ENCODE data around the gene RAMACL.

RAMACL gene

DNA sequence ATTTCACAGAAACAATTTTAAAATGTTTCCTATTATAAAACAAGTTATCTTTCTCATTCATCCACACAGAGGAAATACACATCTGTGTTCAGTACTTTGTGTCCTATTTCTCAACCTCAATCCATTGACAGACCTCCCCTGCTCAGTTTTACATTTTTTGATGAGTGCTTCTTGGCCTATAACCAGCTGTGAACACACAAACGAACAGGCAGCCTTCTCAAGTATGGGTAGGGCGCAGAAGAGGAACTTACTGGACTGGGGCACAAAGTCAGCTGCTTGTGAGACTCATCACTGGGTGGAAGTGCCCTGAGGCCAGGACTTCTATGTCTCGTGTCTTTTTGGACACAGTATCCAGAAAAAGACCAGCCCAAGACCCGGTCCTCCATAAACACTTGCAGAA is 37.8 kb upstream of the RAMACL start:
- DNase-seq (ENCODE audit: low spot score in 2 of 2) (no peak), ATAC-seq (ENCODE audit: low read depth) (no peak)
- H3K36me3 Mint-ChIP-seq, result no peaks in the 10 kb centered on the region
- H3K27ac Mint-ChIP-seq, result no peak overlapping the region
- peaks cover 16% of the 10 kb centered on the region for H3K4me1 Mint-ChIP-seq
- no peak overlapping the region for H3K4me3 Mint-ChIP-seq
- H3K9me3 Mint-ChIP-seq, result no peaks in the 10 kb centered on the region
- no peaks in the 10 kb centered on the region for H3K27me3 Mint-ChIP-seq

DNA sequence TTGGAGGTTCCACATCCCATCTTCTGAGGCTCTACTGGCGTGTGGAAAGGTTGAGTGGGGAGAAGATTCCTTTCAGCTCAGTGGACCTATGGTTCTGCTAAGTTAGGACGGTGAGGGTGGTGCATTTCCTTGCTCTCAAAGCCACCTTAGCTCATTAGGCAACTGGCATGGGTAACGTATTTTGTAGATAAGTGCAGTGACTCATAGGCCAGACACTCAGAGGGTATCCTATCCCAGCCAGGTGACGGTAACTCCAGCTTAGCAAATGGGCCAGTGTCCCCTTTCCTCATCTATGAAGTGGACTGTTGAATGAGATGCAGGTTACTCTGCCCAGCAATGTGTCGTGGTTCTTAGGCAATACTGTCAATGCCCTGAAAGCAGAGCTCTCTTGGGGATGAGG is 36.8 kb upstream of the RAMACL start:
- DNase-seq (ENCODE audit: low spot score in 2 of 2) (no peak), ATAC-seq (ENCODE audit: low read depth) (no peak)
- peaks cover 13% of the 10 kb centered on the region for H3K4me1 Mint-ChIP-seq
- no peaks in the 10 kb centered on the region for H3K9me3 Mint-ChIP-seq
- H3K27me3 Mint-ChIP-seq, result no peaks in the 10 kb centered on the region
- H3K4me3 Mint-ChIP-seq, result no peak overlapping the region
- H3K27ac Mint-ChIP-seq, result no peak overlapping the region
- peaks cover 4% of the 10 kb centered on the region for H3K36me3 Mint-ChIP-seq

DNA sequence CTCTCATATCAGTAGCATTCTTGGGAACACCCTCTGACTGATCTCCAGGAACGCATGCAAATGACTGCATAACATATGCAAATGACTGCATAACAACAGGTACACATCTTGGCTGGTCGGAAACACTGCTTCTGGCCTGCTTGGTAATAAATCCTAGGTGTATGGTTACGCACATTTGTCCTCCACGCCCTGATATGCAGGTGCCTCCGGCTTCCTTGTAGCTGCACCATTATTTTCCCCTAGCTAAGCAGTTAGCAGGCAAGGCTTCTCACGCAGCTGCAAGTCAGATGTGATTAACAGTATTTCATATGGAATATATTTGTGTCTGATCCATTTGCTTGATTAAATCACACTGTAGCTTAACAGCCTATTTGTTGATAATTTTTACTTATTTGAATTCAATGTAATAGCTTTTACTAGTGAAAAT is 34.6 kb upstream of the RAMACL start:
- Mint-ChIP-seq H3K4me1 (peaks cover 8% of the 10 kb centered on the region), H3K36me3 (peaks cover 5% of the 10 kb centered on the region), H3K27me3 (no peaks in the 10 kb centered on the region), H3K4me3 (no peak overlapping the region), H3K9me3 (no peaks in the 10 kb centered on the region), H3K27ac (no peak overlapping the region)
- no peak for DNase-seq (ENCODE audit: low spot score in 2 of 2)
- no peak for ATAC-seq (ENCODE audit: low read depth)

DNA sequence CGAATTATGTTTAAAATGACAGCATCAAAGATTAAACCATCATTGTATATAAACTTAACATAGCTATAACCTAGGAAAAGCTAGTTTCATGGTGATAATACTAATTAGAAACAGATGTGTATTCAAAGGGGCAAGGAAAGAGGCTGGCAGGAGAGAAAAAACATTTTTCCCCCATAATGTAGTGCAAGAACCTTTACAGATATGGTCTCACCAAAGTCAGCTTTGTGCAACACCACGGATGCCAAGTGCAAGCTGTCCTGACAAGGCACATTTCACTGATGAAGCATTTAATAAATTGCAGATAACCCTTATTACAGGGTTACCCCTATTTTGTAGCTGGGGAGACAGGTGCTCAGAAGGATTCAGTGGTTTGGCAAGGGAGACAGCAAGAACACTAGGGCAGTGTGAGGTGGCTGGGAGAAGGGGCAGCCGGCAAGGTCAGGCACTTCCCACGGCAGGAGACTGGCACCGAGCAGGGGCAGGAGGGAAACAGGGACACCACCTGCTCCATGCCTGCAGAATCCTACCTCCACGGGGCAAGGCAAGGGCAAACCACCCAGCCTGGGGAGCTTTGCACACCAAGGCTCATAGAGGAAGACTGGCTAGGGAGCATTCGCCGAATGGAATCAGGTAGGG is 34.1 kb upstream of the RAMACL start:
- no peak for ATAC-seq (ENCODE audit: low read depth)
- H3K4me1 Mint-ChIP-seq, result peaks cover 4% of the 10 kb centered on the region
- peaks cover 5% of the 10 kb centered on the region for H3K36me3 Mint-ChIP-seq
- H3K27me3 Mint-ChIP-seq, result no peaks in the 10 kb centered on the region
- no peak overlapping the region for H3K27ac Mint-ChIP-seq
- no peak overlapping the region for H3K4me3 Mint-ChIP-seq
- no peak for DNase-seq (ENCODE audit: low spot score in 2 of 2)
- no peaks in the 10 kb centered on the region for H3K9me3 Mint-ChIP-seq

DNA sequence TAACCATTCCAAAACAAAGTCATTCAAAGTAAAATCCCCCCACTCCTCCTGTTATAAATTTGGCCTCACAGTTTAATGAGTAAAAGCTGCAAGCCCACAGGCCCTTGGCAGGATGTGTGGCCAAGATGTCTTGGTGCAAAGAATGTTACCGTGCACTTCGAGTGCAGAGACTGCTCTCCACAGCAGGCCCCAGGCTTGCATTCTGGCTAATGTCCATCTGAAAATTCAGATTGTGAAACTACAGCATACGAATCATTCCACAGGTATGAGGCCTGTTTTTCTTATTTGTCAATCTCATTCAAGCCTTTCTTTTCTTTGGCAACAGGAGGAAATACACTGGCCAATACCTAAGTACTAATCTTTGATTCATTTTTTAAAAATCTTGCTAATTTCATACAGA is 33.4 kb upstream of the RAMACL start:
- Mint-ChIP-seq H3K27me3 (no peaks in the 10 kb centered on the region), H3K4me1 (peaks cover 4% of the 10 kb centered on the region), H3K27ac (no peak overlapping the region), H3K4me3 (no peak overlapping the region), H3K9me3 (no peaks in the 10 kb centered on the region), H3K36me3 (peaks cover 5% of the 10 kb centered on the region)
- DNase-seq (ENCODE audit: low spot score in 2 of 2), result no peak
- no peak for ATAC-seq (ENCODE audit: low read depth)

DNA sequence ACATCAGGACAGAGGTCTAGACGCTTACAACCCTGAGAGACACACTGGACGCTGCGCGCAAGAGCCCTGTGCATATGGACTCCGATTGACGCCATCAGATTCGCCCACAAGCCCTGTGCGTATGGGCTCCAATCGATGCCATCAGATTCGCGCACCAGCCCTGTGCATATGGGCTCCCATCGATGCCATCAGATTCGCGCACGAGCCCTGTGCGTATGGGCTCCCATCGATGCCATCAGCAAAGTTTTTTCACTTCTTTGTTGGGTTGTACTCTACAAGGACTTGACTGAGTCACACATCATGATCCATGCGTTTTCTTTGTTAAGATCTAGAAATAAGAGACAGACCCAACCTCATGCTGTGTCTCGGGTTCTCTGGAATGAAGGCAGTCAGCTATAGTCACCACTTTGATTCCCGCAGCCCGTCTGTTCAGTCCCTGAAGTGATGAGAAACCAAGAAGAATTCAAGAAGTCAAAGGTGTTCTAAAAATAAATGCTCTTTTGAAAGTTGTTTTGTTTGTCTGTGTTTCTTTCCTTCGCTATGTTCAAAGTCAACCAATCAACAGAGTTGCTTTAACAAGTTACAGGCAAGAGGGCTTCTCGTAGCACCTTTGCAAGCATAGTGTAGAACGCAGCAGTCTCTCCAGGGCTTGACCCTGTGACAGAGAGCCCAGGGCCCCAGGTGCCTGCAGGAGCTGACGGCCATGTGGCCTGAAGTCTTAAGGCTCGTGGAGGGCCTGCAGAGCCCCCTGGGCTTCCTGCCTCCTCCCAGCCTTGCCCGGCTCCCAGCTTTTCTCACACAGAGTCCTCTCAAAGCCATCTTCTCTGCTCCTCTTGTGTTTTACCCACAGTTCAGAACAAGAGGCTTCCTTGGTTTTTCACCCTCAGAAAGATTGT is 32.6 kb upstream of the RAMACL start:
- no peak for DNase-seq (ENCODE audit: low spot score in 2 of 2)
- ATAC-seq (ENCODE audit: low read depth), result no peak
- no peak overlapping the region for H3K4me3 Mint-ChIP-seq
- no peaks in the 10 kb centered on the region for H3K27me3 Mint-ChIP-seq
- H3K27ac Mint-ChIP-seq, result no peak overlapping the region
- peaks cover under 1% of the 10 kb centered on the region for H3K4me1 Mint-ChIP-seq
- H3K9me3 Mint-ChIP-seq, result no peaks in the 10 kb centered on the region
- peaks cover 5% of the 10 kb centered on the region for H3K36me3 Mint-ChIP-seq

DNA sequence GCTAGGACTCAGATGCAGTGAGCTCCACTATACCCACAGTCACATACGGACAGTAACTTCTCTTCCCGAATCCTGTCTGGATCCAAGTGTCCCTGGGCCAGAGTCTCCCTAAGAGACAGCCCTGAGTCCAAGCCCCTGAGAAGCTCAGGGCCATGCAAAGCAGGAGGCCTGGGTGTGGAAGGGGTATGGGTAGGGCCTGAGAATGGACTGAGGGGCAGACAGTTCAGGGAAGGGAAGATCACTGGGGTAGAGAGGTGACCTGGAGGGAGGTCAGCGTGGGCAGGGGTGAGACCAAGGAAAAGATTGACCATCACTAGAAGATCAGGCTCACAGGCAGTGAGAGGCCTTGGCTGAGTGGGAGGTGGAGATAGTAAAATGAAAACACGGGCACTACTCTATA is 31.8 kb upstream of the RAMACL start:
- DNase-seq (ENCODE audit: low spot score in 2 of 2), result no peak
- no peak for ATAC-seq (ENCODE audit: low read depth)
- no peaks in the 10 kb centered on the region for H3K27me3 Mint-ChIP-seq
- no peak overlapping the region for H3K27ac Mint-ChIP-seq
- peaks cover 2% of the 10 kb centered on the region for H3K4me1 Mint-ChIP-seq
- H3K4me3 Mint-ChIP-seq, result no peak overlapping the region
- H3K36me3 Mint-ChIP-seq, result peaks cover 5% of the 10 kb centered on the region
- H3K9me3 Mint-ChIP-seq, result no peaks in the 10 kb centered on the region

DNA sequence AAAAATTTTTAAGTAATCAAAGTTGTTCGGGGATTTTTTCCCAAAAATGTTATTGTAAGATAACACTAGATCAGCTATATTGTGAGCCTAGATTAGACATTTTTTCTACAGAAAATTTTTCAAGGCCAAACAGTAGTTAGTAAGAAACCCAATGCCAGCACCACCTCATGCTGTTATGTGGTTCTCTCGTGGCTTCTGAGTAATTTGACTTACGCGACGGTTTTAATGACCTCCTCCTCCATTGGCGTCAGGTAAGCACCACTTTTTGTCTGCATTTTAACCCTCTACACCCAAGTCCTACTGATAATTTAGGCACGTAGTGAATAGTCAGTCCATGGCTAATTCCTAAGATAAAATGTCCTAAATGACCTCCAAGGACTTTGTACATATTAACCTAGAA is 30.9 kb upstream of the RAMACL start:
- Mint-ChIP-seq H3K36me3 (peaks cover 5% of the 10 kb centered on the region), H3K9me3 (no peaks in the 10 kb centered on the region), H3K27me3 (no peaks in the 10 kb centered on the region), H3K27ac (no peak overlapping the region), H3K4me3 (no peak overlapping the region), H3K4me1 (peaks cover 2% of the 10 kb centered on the region)
- DNase-seq (ENCODE audit: low spot score in 2 of 2) (no peak), ATAC-seq (ENCODE audit: low read depth) (no peak)

DNA sequence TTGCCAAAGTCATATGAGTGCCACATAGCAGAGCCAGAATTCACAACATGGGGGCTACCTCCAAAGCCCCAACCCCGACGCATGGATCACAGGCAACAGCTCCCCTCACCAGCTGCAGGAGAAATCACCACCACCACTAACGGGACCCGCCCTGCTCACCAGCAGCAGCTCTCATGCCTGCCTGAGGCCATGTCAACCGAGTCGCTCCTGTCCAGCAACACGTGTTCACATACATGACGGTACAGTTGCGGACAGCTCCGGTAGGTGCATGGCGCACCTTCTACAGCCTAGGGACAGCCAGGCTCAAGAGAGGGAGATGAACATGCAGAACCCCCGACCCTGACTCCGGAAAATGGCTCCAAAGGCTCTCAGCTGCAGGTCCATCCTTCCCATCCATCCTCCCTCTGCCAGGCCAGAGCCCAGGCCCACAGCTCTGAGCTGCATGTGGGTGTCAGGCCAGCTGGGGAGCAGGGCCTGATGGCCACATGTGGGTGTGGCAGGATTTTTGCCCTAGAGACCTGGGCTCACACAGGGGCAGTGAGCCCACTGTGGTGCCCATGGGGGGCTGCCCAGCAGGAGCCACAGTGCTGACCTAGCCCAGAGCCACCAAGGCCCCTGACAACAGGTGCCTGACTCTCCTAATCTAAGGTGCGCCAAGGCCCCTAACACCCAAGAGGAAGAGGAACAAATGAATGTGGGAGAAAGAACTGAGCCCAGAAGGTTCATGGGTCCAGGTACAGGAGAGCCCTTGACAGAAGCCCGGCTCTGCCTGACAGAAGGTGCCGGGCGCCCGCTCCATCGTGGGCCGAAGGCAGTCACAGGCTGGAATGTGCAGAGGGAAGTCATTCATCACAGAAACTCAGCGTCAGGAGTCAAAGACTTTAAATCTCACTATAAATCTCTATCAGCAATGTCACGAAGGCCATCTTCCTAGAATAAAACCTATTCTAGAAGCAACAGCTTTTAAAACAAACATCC is 30.1 kb upstream of the RAMACL start:
- DNase-seq (ENCODE audit: low spot score in 2 of 2) (no peak), ATAC-seq (ENCODE audit: low read depth) (no peak)
- Mint-ChIP-seq H3K9me3 (no peaks in the 10 kb centered on the region), H3K4me3 (no peak overlapping the region), H3K27me3 (no peaks in the 10 kb centered on the region), H3K27ac (no peak overlapping the region), H3K36me3 (peaks cover 5% of the 10 kb centered on the region), H3K4me1 (peaks cover 2% of the 10 kb centered on the region)

DNA sequence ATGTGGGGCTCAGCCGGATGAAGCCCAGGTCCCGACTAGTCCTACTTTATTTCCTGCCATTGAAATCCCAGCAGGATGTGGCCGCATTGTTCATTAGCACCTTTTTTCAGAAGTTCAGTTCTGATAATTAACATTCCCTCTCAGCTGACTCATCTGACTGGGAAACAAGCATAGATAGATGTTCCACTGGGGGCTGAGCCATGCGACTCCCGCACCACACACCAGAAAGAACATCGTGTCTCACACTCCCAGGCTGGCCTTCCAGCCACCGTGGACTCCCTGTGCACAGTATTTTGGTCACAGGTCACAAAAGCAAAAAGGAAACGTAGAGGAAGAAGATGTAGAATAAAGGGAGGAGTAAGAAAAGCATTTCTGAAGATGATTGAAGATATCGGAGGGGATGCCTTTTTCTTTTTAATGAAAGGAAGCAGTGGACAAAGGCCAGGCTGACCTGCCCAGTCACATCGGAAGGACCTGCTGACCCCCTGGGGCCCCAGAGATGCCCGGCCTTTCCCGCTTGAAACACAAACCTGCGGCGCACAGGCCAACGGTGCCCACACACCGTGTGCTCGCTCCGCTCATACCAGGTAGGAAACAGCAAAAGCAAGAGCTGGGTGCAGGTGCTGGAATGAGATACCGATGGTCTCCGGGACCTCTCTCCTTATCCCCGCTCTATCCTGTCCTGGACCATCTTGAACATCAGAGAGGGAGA is 28.7 kb upstream of the RAMACL start:
- Mint-ChIP-seq H3K36me3 (peaks cover 5% of the 10 kb centered on the region), H3K9me3 (no peaks in the 10 kb centered on the region), H3K27me3 (no peaks in the 10 kb centered on the region), H3K4me1 (peaks cover 2% of the 10 kb centered on the region), H3K27ac (no peak overlapping the region), H3K4me3 (no peak overlapping the region)
- no peak for DNase-seq (ENCODE audit: low spot score in 2 of 2)
- ATAC-seq (ENCODE audit: low read depth), result no peak

DNA sequence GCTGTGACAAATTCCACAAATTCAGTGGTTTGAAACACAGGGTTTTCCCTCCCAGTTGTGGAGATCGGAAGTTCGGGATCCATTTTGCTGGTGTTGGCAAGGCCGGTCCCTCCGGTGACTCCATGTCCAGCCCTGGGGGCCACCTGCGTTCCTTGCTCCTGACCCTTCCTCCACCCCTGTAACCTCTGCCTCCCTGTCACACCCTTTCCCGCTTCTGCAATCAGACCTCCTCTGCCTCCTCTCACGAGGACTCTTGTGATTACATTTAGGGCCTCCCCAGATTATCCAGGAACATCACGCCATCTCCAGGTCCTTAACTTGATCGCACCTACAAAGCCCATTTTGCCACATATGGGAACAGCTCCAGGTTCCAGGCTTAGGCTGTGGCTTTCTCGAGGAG is 28.1 kb upstream of the RAMACL start:
- Mint-ChIP-seq H3K27ac (no peak overlapping the region), H3K27me3 (no peaks in the 10 kb centered on the region), H3K4me3 (no peak overlapping the region), H3K4me1 (peaks cover 2% of the 10 kb centered on the region), H3K36me3 (peaks cover 5% of the 10 kb centered on the region), H3K9me3 (no peaks in the 10 kb centered on the region)
- no peak for DNase-seq (ENCODE audit: low spot score in 2 of 2)
- no peak for ATAC-seq (ENCODE audit: low read depth)

DNA sequence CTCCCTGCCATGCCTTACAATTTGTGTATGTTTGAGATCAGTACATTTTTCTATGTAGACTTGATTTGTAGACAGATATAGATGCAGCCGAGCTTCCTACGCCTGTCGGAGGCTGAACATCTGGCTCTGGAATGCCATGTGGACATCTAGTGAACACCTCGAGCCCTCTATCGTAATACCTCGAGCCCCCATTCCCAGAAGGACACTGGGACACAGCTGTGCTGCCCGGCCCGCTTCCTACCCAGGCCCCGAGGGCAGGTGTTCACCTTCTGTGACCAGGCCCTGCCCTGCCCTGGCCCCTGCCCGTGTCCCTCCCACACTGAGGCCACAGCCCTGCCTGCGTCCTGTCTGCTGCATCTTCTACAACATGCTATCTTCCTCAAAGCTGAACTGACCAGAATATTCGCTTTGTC is 27.7 kb upstream of the RAMACL start:
- ATAC-seq (ENCODE audit: low read depth) (no peak), DNase-seq (ENCODE audit: low spot score in 2 of 2) (no peak)
- Mint-ChIP-seq H3K4me1 (peaks cover 2% of the 10 kb centered on the region), H3K36me3 (peaks cover 5% of the 10 kb centered on the region), H3K27me3 (no peaks in the 10 kb centered on the region), H3K27ac (no peak overlapping the region), H3K9me3 (no peaks in the 10 kb centered on the region), H3K4me3 (no peak overlapping the region)

DNA sequence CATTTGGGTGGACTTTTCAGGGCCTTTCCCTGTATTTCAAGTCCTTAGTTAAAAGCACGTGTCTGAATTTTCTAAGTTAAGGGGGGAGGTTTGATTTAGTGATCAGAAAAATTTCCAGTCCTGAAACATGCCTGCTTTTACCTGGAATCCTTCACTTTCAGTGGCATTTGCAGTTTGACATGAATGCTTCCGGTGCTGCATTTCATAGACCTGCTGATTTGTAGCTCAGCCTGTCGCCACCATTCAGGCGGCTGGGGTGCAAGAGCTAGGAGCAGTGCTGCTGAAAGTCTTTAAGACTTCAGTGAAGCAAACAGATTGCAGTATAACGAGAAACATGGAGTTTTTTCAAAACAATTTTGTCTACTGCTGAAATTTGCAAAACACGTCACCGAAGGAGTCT is 26.5 kb upstream of the RAMACL start:
- Mint-ChIP-seq H3K4me3 (no peak overlapping the region), H3K4me1 (peaks cover 2% of the 10 kb centered on the region), H3K27ac (no peak overlapping the region), H3K9me3 (no peaks in the 10 kb centered on the region), H3K36me3 (no peaks in the 10 kb centered on the region), H3K27me3 (no peaks in the 10 kb centered on the region)
- no peak for ATAC-seq (ENCODE audit: low read depth)
- DNase-seq (ENCODE audit: low spot score in 2 of 2), result no peak

Measured in memory B cell (primary cell).